Activated CD8-positive, alpha-beta memory T cell treated with anti-CD3 and anti-CD28 coated beads for 36 hours (primary cell): ENCODE data around the gene ZNF692. TPM values are rescaled to one million over a fixed set of nuclear protein-coding genes. Genes with fewer than 3 reads are reported as not detected.
"Not testable (repeated sequence)": the region's sequence is repeated elsewhere in the genome, so short reads cannot be mapped to it uniquely, and the experiment has no call there.

ENCODE experiments used
- CTCF ChIA-PET: fragments of 350-600 bp; sonication (Branson Sonifier 250); formaldehyde crosslinking; loops from one replicate; lab custom pipeline; 2021; ENCODE audit warnings: antibody characterized with exemption; lab: Charles Lee
- POLR2A ChIA-PET: fragments of 350-600 bp; sonication (Branson Sonifier 250); formaldehyde crosslinking; loops from one replicate; lab custom pipeline; 2021; ENCODE audit warnings: antibody characterized with exemption; lab: Charles Lee
- total RNA-seq, 2 experiments: library from RNA; stranded (reverse); gene quantifications; one replicate each; pipeline ENCODE4 v1.2.3, GENCODE V29; 2021

The ZNF692 gene
- total RNA-seq, 2 experiments from 2014 or later, result 69.4 to 75.9 TPM

- ChIA-PET POLR2A (no interaction called here), CTCF (interaction anchor here (0.8 to 1.7 kb wide), 2 partner anchors 14 to 393 kb away, joined by 3 to 4 read pairs; no protein-coding TSS in a partner anchor)
Measured at GRCh38 chr1:248804771-248805681, 53.9 kb downstream of the ZNF692 start.

GRCh38 chr1:248803501-248803900, 55.4 kb downstream of the ZNF692 start:
- POLR2A ChIA-PET, CTCF ChIA-PET: not testable (repeated sequence)

GRCh38 chr1:248802454-248802853, 56.4 kb downstream of the ZNF692 start:
- CTCF ChIA-PET, result no interaction called here
- POLR2A ChIA-PET, result no interaction called here

- ChIA-PET POLR2A (no interaction called here), CTCF (no interaction called here)
Measured at GRCh38 chr1:248800459-248800858, 58.4 kb downstream of the ZNF692 start.

Other genes with a start within 250 kb of the ZNF692 start
- not detected for gene OR2T11, start 224.0 kb downstream of the ZNF692 start, total RNA-seq
- gene OR2T35, start 213.8 kb downstream of the ZNF692 start, total RNA-seq, result not detected
- gene OR2T27, start 203.6 kb downstream of the ZNF692 start, total RNA-seq, result not detected
- gene OR14I1, start 156.3 kb downstream of the ZNF692 start, total RNA-seq, result not detected
- not detected for gene LYPD8, start 103.3 kb downstream of the ZNF692 start, total RNA-seq
- 10 to 100 TPM; 19.9 to 20.0 TPM for gene SH3BP5L, start 33.2 kb downstream of the ZNF692 start, total RNA-seq
- gene ZNF672, start 20.9 kb downstream of the ZNF692 start, total RNA-seq, result 10 to 100 TPM; 49.1 to 50.3 TPM
- gene PGBD2, start 47.1 kb upstream of the ZNF692 start, total RNA-seq, result 1 to 10 TPM; 5.8 to 5.9 TPM